Heart left ventricle (tissue), 16 donors: ENCODE measurements around the gene LRRFIP1. TPM values are rescaled to one million over a fixed set of nuclear protein-coding genes. Genes with fewer than 3 reads are reported as not detected.
"Not testable (repeated sequence)": the region's sequence is repeated elsewhere in the genome, so short reads cannot be mapped to it uniquely, and the experiment has no call there.

ENCODE experiments used
- ATAC-seq, 4 donors: fragments of 200-7000 bp; cut with Tn5 transposase; one replicate each; pipeline ENCODE4 v1.9.1; 2020 to 2022; ENCODE audit warnings: moderate library complexity in 4 of 4, mild to moderate bottlenecking in 3 of 4, moderate number of reproducible peaks in 1 of 4
- DNase-seq, 5 donors: peaks; one replicate each; pipeline ENCODE4 v3.0.0-alpha.2; 2020
- H3K27ac ChIP-seq, 12 donors: fragments of 200-600 bp; sonication (generic) in 4 of 12; one replicate each; pipeline versions ENCODE4 v1.5.0 to v1.8.0; 2016 to 2022; ENCODE audit warnings: mild to moderate bottlenecking in 2 of 12
- H3K27me3 ChIP-seq, 9 donors: fragments of 200-600 bp; sonication (generic) in 2 of 9; one replicate each; pipeline versions ENCODE4 v1.5.1 to v1.8.0; 2016 to 2022; ENCODE audit warnings: mild to moderate bottlenecking in 3 of 9
- H3K36me3 ChIP-seq, 9 donors: fragments of 200-600 bp; sonication (generic) in 2 of 9; one replicate each; pipeline versions ENCODE4 v1.5.0 to v1.8.0; 2018 to 2022; ENCODE audit warnings: mild to moderate bottlenecking in 2 of 9
- H3K4me1 ChIP-seq, 12 donors: fragments of 200-600 bp; sonication (generic) in 4 of 12; one replicate each; pipeline versions ENCODE4 v1.5.0 to v1.8.0; 2016 to 2022; ENCODE audit warnings: mild to moderate bottlenecking in 3 of 12
- H3K4me3 ChIP-seq, 12 donors: fragments of 200-600 bp; sonication (generic) in 4 of 12; one replicate each; pipeline versions ENCODE4 v1.5.0 to v1.8.0; 2017 to 2022; ENCODE audit warnings: mild to moderate bottlenecking in 9 of 12, moderate library complexity in 4 of 12
- H3K9me3 ChIP-seq, 12 donors: fragments of 200-600 bp; sonication (generic) in 4 of 12; one replicate each; pipeline versions ENCODE4 v1.5.0 to v1.8.0; 2016 to 2022; ENCODE audit warnings: mild to moderate bottlenecking in 1 of 12
- CTCF ChIP-seq, 12 donors: fragments of 200-600 bp; sonication (generic) in 4 of 12; IDR thresholded peaks; one replicate each; pipeline versions ENCODE4 v1.5.0 to v1.8.0; 2018 to 2022; ENCODE audit warnings: antibody characterized with exemption in 12 of 12, mild to moderate bottlenecking in 5 of 12
- POLR2A ChIP-seq, 2 donors: fragments of 450-650 bp; IDR thresholded peaks; one replicate each; pipeline ENCODE4 v1.6.1; 2017; ENCODE audit warnings: antibody characterized with exemption in 2 of 2, mild to moderate bottlenecking in 2 of 2, moderate library complexity in 2 of 2
- WGBS, 4 donors: extraction: QIAGEN DNeasy Blood & Tissue Kit in 2 of 4; methylation state at CpG; one replicate each; pipeline versions ENCODE4 v1.1.5 to v1.1.7; 2013 to 2018; 5-methylcytosine and 5-hydroxymethylcytosine counted together
- intact Hi-C, 10 donors: fragments of 100-400 bp; cut with DNase I; formaldehyde crosslinking; loops; one replicate each; pipeline versions ENCODE4 v1.11.1 to v1.14.2; 2022
- polyA plus RNA-seq, 2 donors: library from polyadenylated mRNA; stranded (reverse); fragments of 200-250 nt; gene quantifications; one replicate each; pipeline ENCODE4 v1.2.3, GENCODE V29; 2013
- total RNA-seq, 9 donors: library from RNA; depleted of rRNA in 2 of 9; stranded (reverse); fragments of >200 nt in 2 of 9; fragmentation: NEBNext Ultra II Directional in 3 of 9; extraction: Animal tissue kit (Norgen Biotek cat#: 25700) in 3 of 9; gene quantifications; one replicate each; pipeline versions ENCODE4 v1.1.0 to v1.2.4, GENCODE V29; 2016 to 2023
- donor health status: ischemic (EF 13 %, LVEDD 7.1; RV severe dilation, severe dysfunction).
- donor health status: healthy with polysubstance abuse.
- donor health status: DM: no; HTN: yes; CAD: no.
- donor health status: DM: no; HTN: no; CAD: no.
- donor health status: ischemic (EF 25% LVEDD 6.9; RV normal size, moderate dysfunction).
- donor health status: ischemic (EF 25% LVEDD 5.7; RV mildly dilated, moderate dysfunction).
- donor health status: healthy.
- donor health status: DM: yes; HTN: yes; CAD: no.
- donor health status: ischemic (EF 35%, LVEDD 5.7; RV mildly dilated, moderate dysfunction).
- donor health status: nonischemic (EF 11% LVEDD 7.7; RV severe dilation, severe dysfunction).
- donor health status: DM: yes; HTN: yes; CAD: no.
- donor health status: PGD.
- donor health status: ischemic (EF 29% LVEDD 5.4; RV normal size, mild dysfunction).
- donor health status: nonischemic (EF 23%, LVEDD 6.1; RV moderate dilation, normal function).

LRRFIP1 gene
- total and polyA plus RNA-seq, 11 donors, result 78.7 to 151 (median 111) TPM

- TF ChIP-seq CTCF (IDR thresholded peaks at IDR 0.05) (no peak), POLR2A (IDR thresholded peaks at IDR 0.05) (no peak)
- DNase-seq, result peak in 1 of 5 donors; percentile 11
- Histone ChIP-seq H3K4me1 (peaks cover 0 to 38% (median 21%) of the 10 kb centered on the region in 12 donors), H3K4me3 (no peak overlapping the region), H3K36me3 (no peaks in the 10 kb centered on the region), H3K27ac (peak overlapping the region in 1 of 12 donors; percentile 79), H3K9me3 (no peaks in the 10 kb centered on the region), H3K27me3 (peaks cover 0 to 2% (median 0%) of the 10 kb centered on the region in 9 donors)
- WGBS, 4 donors, result 87 to 92% (median 89%) methylated on average over 7 to 10 of the region's 10 CpGs
- intact Hi-C loops, result loop anchor here in 2 of 10 donors (10.0 kb wide), 2 partner anchors 52 to 72 kb away; no protein-coding TSS in a partner anchor
- no peak for ATAC-seq
Measured at GRCh38 chr2:237593036-237593435, 34.4 kb upstream of the LRRFIP1 start.

GRCh38 chr2:237593596-237594320, 33.6 kb upstream of the LRRFIP1 start:
- intact Hi-C loops, result loop anchor here in 2 of 10 donors (10.0 kb wide), 2 partner anchors 51 to 71 kb away; no protein-coding TSS in a partner anchor
- Histone ChIP-seq H3K27ac (peak overlapping the region in 3 of 12 donors; percentile 74 to 79 (median 76)), H3K4me1 (peaks cover 0 to 38% (median 21%) of the 10 kb centered on the region in 12 donors)

GRCh38 chr2:237594514-237594871, 32.9 kb upstream of the LRRFIP1 start:
- TF ChIP-seq POLR2A (IDR thresholded peaks at IDR 0.05) (no peak), CTCF (IDR thresholded peaks at IDR 0.05) (no peak)
- H3K4me3 ChIP-seq, result no peak overlapping the region
- DNase-seq (peak in 1 of 5 donors; percentile 23), ATAC-seq (peak in 2 of 4 donors; percentile 3 to 37)
- peaks cover 0 to 40% (median 22%) of the 10 kb centered on the region in 12 donors for H3K4me1 ChIP-seq
- H3K27me3 ChIP-seq, result peaks cover 0 to 2% (median 0%) of the 10 kb centered on the region in 9 donors
- H3K27ac ChIP-seq, result peak overlapping the region in 10 of 12 donors; percentile 29 to 92 (median 72)
- no peaks in the 10 kb centered on the region for H3K9me3 ChIP-seq
- H3K36me3 ChIP-seq, result no peaks in the 10 kb centered on the region
- WGBS, 4 donors, result 53 to 64% (median 58%) methylated on average over 4 to 5 of the region's 5 CpGs
- intact Hi-C loops, result loop anchor here in 2 of 10 donors (10.0 kb wide), 2 partner anchors 50 to 70 kb away; no protein-coding TSS in a partner anchor

More at GRCh38 chr2:237593596-237594320, 33.6 kb upstream of the LRRFIP1 start:
- WGBS, 4 donors, result 89 to 95% (median 94%) methylated on average over 16 to 17 of the region's 17 CpGs
- TF ChIP-seq CTCF (IDR thresholded peaks at IDR 0.05) (no peak), POLR2A (IDR thresholded peaks at IDR 0.05) (no peak)
- Histone ChIP-seq H3K9me3 (no peaks in the 10 kb centered on the region), H3K4me3 (no peak overlapping the region), H3K36me3 (no peaks in the 10 kb centered on the region), H3K27me3 (peaks cover 0 to 2% (median 0%) of the 10 kb centered on the region in 9 donors)
- no peak for ATAC-seq
- peak in 1 of 5 donors; percentile 28 for DNase-seq

- peaks cover 0 to 44% (median 23%) of the 10 kb centered on the region in 12 donors for H3K4me1 ChIP-seq
- DNase-seq, ATAC-seq, H3K27me3 ChIP-seq, H3K9me3 ChIP-seq, H3K36me3 ChIP-seq, H3K4me3 ChIP-seq: not testable (repeated sequence)
- intact Hi-C loops, result loop anchor here in 4 of 10 donors (5.0 to 10.0 kb wide), 3 partner anchors 49 to 151 kb away; no protein-coding TSS in a partner anchor
- H3K27ac ChIP-seq, result peak overlapping the region in 9 of 12 donors; percentile 54 to 92 (median 74)
- 86 to 98% (median 97%) methylated on average over 5 of the region's 5 CpGs for WGBS, 4 donors
Measured at GRCh38 chr2:237595829-237596519, 31.4 kb upstream of the LRRFIP1 start.
